Measurements from ENCODE around the gene MYO1D. TPM values are rescaled to one million over a fixed set of nuclear protein-coding genes. Genes with fewer than 3 reads are reported as not detected.
A peak's percentile ranks its signal among the peaks of the same experiment; 100 is the strongest.

MYO1D gene
- total and polyA plus RNA-seq, 2 of the 13 experiments (the other 11 are each of a cell fraction or from before 2014, with no cell fraction given) = 13.2 to 17.3 TPM

- TF ChIP-seq PBX2 (CRISPR knock-in tag; IDR thresholded peaks at IDR 0.05) (no peak), ZBTB38 (CRISPR knock-in tag; IDR thresholded peaks at IDR 0.05) (0 out of 2 replicates have a peak, but pooled peaks have one; percentile 30), ZSCAN12 (CRISPR knock-in tag; IDR thresholded peaks at IDR 0.05) (no peak), ZNF788 (CRISPR knock-in tag; IDR thresholded peaks at IDR 0.05; ENCODE audit: borderline replicate concordance) (no peak), NR3C1 (CRISPR knock-in tag; IDR thresholded peaks at IDR 0.05) (no peak), ETV5 (CRISPR knock-in tag; IDR thresholded peaks at IDR 0.05; ENCODE audit: borderline replicate concordance) (peak; percentile 60; the same call in 1 of the 2 replicates), ZBTB21 (CRISPR knock-in tag; IDR thresholded peaks at IDR 0.05) (peak; percentile 42; the same call in 1 of the 2 replicates), POGZ (CRISPR knock-in tag; IDR thresholded peaks at IDR 0.05) (peak; percentile 71), PAXIP1 (CRISPR knock-in tag; conservative IDR thresholded peaks at IDR 0.05) (peak; percentile 44), LCORL (IDR thresholded peaks at IDR 0.05) (no peak), LCORL (CRISPR knock-in tag; IDR thresholded peaks at IDR 0.05) (peak; percentile 59; the same call in 1 of the 2 replicates)
Measured at GRCh38 chr17:32520104-32520701, 356.7 kb downstream of the MYO1D start (continued).

All from HepG2 (cell line).